GOT3 (cell line): ENCODE data around the gene CTDSP2.
"Not testable (repeated sequence)": the region's sequence is repeated elsewhere in the genome, so short reads cannot be mapped to it uniquely, and the experiment has no call there.

Source experiments
- DNase-seq: peaks from one replicate; lab custom pipeline; 2025; ENCODE audit warnings: mixed read lengths; lab: John Stamatoyannopoulos, UW

CTDSP2 gene

GRCh38 chr12:57835366-57836288, 10.9 kb downstream of the CTDSP2 start:
- DNase-seq, result no peak

DNA sequence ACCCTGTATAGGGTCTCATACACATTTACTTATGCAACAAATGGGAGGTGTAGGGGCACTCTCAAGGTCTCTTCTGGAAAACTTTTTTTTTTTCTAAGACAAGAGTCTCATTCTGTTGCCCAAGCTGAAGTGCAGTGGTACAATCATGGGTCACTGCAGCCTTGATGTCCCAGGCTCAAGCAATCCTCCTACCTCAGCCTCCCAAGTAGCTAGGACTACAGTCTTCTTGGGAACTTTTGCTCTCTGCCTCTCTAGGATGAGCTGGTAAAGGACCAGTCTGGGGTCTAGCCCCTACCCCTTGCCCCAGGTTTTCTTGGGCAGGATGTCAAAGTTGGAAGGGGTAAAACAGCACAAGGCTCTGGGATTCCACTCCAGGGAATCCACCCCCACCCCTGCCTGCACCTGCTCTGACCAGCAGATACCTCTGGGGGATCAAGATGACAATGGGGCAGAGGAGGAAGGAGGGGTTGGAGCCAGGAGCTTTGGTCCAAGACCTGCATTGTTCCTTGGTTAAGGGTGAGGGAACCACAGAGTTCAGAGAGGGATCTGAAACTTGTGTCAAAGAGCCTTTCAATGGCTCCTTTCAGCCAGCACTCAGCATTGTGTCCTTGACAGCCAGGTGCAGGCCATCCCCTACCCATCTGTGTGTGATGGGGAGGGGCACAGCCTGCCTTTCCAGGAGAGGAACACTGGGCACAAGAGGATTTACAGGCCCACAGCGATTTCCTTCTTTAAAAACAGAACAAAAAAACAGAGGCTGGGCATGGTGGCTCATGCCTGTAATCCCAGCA, 12.2 kb downstream of the CTDSP2 start:
- DNase-seq, result no peak

GRCh38 chr12:57833672-57834071, 12.9 kb downstream of the CTDSP2 start:
- no peak for DNase-seq

DNA sequence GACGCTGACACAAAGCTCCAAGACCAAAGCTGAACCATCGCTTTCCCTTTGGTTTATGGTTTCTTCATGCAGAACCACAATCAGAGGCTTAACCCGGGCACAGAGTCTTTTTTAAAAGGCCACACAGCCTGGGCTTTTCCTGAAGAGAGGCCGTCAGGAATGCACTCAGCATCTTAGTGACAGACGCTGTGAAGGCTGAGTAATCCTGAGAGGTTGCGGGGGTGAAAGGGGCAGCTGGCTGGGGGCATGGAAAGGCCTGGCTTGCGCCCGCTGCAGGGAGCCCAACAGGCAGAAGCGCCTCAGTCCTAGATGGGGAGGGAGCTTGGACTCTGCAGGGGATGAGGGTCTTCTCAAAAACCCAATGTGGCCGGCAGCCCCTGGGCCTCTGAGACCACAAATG, 13.6 kb downstream of the CTDSP2 start:
- DNase-seq, result no peak

DNA sequence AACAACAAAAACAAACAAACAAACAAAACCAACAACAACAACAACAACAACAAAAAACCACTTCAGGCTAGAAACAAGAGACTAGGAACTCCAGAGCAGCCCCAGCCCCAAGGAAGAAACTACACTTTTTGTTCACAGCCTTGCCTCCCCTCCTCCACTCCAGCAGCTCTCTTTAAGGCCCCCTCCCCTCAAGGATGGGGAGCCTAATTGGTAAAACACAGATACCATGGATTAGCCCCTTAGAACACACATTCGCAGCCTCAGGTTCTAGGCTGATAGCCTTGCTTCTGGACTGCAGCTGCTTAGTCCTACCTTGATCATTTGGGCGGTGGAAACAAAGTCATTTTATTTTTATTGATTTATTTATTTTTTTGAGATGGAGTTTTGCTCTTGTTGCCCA, 16.1 kb downstream of the CTDSP2 start:
- no peak for DNase-seq

DNA sequence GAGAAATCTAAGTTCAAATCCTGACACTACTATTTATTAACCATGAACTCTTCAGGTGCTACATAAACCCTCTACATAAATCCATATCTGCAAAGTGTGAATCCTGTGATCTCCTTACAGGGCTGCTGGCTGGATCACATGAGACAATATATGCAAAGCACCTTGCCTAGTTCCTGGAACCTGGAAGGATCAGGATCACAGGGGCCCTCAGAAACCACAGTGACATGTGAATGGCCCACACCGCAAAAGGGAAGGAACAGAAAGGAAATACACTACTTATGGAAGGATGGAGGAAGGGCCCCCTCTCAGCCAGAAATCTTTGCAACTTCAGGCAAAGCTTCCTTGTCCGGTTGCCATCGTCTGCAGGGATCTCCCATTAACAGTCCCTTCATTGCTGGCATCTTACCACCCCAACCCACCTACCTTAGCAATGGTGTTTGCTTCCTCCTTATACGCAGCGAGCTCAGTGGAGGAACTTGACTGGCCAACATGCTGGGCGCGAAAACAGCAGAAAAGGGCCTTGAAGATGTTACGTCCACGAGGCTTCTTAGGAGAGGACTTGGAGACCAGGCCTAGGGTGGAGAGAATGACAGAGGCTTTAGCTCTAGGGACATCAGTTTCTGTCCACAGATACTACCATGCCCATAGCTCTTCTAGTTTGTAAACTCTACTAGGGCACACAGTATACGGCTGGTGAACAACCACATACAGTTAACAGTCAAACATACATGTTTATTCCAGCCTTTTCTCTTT, 17.3 kb downstream of the CTDSP2 start:
- no peak for DNase-seq

GRCh38 chr12:57826966-57827365, 19.6 kb downstream of the CTDSP2 start:
- DNase-seq, result no peak

GRCh38 chr12:57826400-57826799, 20.1 kb downstream of the CTDSP2 start:
- no peak for DNase-seq

GRCh38 chr12:57825451-57825850, 21.1 kb downstream of the CTDSP2 start:
- no peak for DNase-seq

- no peak for DNase-seq
These were observed 22.5 kb downstream of the CTDSP2 start for GRCh38 chr12:57823908-57824640.

DNA sequence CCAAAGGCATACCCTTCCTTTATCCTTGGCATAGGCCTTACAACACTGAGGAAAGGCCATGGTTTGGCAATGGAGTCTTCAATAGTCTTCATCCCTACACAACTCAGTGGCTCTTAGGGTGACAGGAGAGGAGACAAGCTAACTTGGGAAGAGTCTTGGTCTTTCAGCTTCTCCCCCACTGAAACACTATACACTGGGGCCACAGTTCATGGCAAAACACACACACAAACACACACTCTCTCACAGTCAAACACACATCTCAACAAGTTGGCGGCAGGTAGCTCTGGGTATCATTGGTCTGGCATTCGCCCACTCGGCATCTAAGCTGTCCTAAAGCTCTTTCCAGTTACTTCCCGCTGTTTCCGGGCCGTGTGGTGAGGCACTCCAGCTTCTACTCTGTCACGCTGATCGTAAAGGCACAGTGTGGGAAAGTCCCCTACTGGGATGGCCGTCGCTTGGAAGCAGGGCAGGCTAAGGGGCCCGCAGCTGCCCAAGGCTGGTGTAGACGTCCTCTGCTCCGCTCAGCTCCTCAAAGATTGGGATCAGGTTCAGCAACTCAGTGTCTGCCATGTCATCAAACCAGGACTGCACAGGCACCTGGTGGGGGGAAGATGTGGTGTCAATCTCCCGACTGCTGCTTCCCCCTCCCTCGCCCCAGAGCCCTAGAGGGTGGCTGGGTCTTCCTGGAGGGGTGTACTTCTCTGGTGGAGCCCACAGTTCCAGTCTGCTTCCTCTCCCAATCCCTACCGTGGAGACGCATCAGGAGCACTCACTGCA, 23.2 kb downstream of the CTDSP2 start:
- DNase-seq, result no peak

DNA sequence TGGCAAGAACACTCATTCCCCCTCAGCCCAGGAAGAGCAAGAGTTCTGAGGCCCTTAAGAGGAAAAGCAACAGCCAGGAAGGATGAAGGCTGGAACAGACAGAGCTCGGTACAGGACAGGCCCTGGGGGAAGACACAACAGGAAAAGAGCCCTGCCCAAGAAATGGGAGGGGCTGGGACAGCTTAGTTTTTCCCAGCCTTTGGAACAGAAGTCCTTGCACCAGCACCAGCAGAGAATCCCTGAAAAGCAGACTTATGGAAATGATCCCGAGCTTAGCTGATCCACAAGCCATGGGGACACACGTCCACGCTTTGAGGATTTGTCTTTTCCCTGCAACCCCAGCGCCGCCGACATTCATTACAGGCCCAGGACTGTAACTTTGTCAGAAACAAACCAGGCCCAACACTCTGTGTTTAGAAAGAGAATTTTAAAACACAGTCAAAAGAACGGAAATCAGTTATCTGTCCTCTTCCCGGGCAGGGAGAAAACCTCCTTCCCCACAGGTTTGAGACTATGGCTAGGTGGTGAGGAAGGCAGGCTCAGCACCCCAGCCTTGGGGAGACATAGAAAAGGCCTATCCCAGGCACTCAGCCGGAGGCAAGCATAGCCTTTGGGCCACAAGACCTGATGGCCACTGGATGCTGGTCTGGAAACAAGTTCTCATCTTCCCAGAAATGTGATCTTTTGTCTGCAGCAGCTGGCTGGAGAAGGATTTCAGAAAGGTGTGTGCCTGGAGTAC, 24.0 kb downstream of the CTDSP2 start:
- no peak for DNase-seq

DNA sequence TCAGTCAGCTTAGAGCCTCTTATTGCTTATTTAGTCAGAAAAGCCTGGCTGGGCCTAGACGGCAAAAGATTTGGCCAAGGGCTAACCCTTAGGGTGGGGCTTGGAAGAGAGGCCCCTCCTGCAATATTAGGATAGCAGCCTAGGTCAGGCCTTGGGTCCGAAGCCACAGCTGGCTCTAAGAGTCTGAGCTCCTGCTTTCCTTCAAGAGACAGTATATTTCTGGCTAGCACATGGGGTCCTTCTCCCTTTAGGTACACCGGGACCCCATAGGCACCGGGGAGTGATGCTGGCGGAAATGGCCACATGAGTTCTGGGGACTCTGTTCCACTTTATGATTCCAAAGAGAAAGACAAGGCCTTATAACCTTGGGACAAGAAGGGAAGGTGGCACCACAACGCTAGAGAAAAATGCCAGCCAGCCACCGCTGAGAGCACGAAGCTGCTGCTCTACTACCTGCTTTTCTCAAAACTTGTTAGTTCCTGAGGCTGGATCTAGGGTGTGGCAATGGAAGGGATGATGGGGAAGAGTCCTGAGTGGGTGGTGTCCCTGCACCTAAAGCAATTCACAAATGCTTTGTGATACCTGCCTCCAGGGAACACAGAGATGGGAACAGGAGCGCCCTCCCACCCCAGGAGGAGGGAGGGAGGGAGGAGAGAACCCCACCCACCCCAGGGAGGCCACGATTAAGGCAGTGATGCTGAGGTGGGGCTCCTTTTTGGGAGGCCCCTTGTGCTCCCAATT, 24.9 kb downstream of the CTDSP2 start:
- no peak for DNase-seq

- not testable (repeated sequence) for DNase-seq
These were observed 25.5 kb downstream of the CTDSP2 start for GRCh38 chr12:57821015-57821414.

- not testable (repeated sequence) for DNase-seq
These were observed 26.4 kb downstream of the CTDSP2 start for GRCh38 chr12:57820119-57820518.

- not testable (repeated sequence) for DNase-seq
These were observed 28.6 kb downstream of the CTDSP2 start for GRCh38 chr12:57817990-57818331.

GRCh38 chr12:57817261-57817989, 29.1 kb downstream of the CTDSP2 start:
- no peak for DNase-seq

DNA sequence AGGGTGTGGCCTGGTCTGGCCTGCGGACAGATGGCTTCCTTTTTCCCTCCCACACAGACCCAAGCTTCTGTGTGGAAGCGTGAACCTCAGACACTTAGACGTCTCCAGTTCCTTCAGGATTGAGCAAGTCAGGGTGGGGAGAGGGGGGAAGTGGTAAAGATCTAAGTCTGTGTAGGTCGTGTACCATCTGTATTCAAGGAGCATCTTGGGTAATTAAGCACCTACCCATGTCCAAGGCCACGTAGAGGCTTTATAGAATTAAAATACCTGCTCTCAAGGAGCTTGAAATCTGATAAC, 29.7 kb downstream of the CTDSP2 start:
- DNase-seq, result no peak
